T follicular helper cell (primary cell): Measurements from ENCODE around the gene PPM1H.

ENCODE experiments used
- DNase-seq: peaks from one replicate; pipeline ENCODE4 v3.0.0-alpha.2; 2020; ENCODE audit warnings: low read depth

PPM1H gene

GRCh38 chr12:62647586-62647985 lies 287.4 kb downstream of the PPM1H start:
- DNase-seq = no peak

GRCh38 chr12:62646566-62646965 lies 288.4 kb downstream of the PPM1H start:
- no peak for DNase-seq

- DNase-seq = no peak
Observed at GRCh38 chr12:62643486-62643885, 291.5 kb downstream of the PPM1H start.

- DNase-seq = no peak
Observed at GRCh38 chr12:62642486-62642885, 292.5 kb downstream of the PPM1H start.

GRCh38 chr12:62640910-62641448 lies 294.0 kb downstream of the PPM1H start:
- DNase-seq = no peak

GRCh38 chr12:62637679-62638078 lies 297.3 kb downstream of the PPM1H start:
- DNase-seq = no peak

- no peak for DNase-seq
Observed at GRCh38 chr12:62635649-62636048, 299.3 kb downstream of the PPM1H start.

- no peak for DNase-seq
Observed at GRCh38 chr12:62632411-62632918, 302.5 kb downstream of the PPM1H start.

GRCh38 chr12:62631471-62632410 lies 303.2 kb downstream of the PPM1H start:
- no peak for DNase-seq

GRCh38 chr12:62629971-62630739 lies 304.8 kb downstream of the PPM1H start:
- DNase-seq = no peak

GRCh38 chr12:62629413-62629812 lies 305.5 kb downstream of the PPM1H start:
- no peak for DNase-seq

- no peak for DNase-seq
Observed at GRCh38 chr12:62627181-62627580, 307.8 kb downstream of the PPM1H start.

- no peak for DNase-seq
Observed at GRCh38 chr12:62625228-62625627, 309.7 kb downstream of the PPM1H start.

GRCh38 chr12:62622177-62622576 lies 312.8 kb downstream of the PPM1H start:
- DNase-seq = no peak

- no peak for DNase-seq
Observed at GRCh38 chr12:62621101-62621638, 313.8 kb downstream of the PPM1H start.

GRCh38 chr12:62618930-62619329 lies 316.0 kb downstream of the PPM1H start:
- no peak for DNase-seq

- DNase-seq = no peak
Observed at GRCh38 chr12:62618319-62618718, 316.6 kb downstream of the PPM1H start.

GRCh38 chr12:62613081-62613480 lies 321.9 kb downstream of the PPM1H start:
- no peak for DNase-seq

- DNase-seq = no peak
Observed at GRCh38 chr12:62606654-62607053, 328.3 kb downstream of the PPM1H start.

- DNase-seq = no peak
Observed at GRCh38 chr12:62605981-62606380, 329.0 kb downstream of the PPM1H start.

- peak; percentile 5 for DNase-seq
Observed at GRCh38 chr12:62604871-62605270, 330.1 kb downstream of the PPM1H start.

- no peak for DNase-seq
Observed at GRCh38 chr12:62604373-62604772, 330.6 kb downstream of the PPM1H start.
